ENCODE results near the gene SARNP. TPM values are rescaled to one million over a fixed set of nuclear protein-coding genes. Genes with fewer than 3 reads are reported as not detected.

SARNP gene
- total and polyA plus RNA-seq, 2 experiments from 2014 or later, result 103 to 118 TPM

DNA sequence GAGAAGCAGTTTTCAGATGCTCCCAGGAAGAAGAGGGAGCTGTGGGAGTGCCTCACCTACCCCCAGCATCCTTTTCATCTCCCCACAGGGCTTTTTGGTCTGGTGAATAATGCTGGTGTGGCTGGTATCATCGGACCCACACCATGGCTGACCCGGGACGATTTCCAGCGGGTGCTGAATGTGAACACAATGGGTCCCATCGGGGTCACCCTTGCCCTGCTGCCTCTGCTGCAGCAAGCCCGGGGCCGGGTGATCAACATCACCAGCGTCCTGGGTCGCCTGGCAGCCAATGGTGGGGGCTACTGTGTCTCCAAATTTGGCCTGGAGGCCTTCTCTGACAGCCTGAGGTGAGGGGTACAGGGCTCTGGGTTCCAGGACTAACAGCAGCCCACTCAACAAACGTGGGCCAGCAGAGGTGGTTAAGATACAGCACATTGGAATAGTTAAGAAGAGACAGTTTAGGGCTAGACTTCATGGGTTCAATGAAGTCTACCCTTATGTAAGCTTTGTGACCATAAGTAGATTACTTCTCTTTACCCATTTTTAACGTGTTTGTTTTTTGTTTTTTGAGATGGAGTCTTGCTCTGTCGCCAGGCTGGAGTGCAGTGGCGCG is 95.8 kb downstream of the SARNP start:
- no peak overlapping the region for H2AFZ ChIP-seq
- 79% methylated on average over 14 of the region's 14 CpGs for WGBS (ENCODE audit: low lambda C conversion rate, missing lambda C conversion rate)
- H4K20me1 ChIP-seq (ENCODE audit: insufficient read depth, poor library complexity, severe bottlenecking), result peaks cover 10% of the 10 kb centered on the region
- TF ChIP-seq, protein P1, sequence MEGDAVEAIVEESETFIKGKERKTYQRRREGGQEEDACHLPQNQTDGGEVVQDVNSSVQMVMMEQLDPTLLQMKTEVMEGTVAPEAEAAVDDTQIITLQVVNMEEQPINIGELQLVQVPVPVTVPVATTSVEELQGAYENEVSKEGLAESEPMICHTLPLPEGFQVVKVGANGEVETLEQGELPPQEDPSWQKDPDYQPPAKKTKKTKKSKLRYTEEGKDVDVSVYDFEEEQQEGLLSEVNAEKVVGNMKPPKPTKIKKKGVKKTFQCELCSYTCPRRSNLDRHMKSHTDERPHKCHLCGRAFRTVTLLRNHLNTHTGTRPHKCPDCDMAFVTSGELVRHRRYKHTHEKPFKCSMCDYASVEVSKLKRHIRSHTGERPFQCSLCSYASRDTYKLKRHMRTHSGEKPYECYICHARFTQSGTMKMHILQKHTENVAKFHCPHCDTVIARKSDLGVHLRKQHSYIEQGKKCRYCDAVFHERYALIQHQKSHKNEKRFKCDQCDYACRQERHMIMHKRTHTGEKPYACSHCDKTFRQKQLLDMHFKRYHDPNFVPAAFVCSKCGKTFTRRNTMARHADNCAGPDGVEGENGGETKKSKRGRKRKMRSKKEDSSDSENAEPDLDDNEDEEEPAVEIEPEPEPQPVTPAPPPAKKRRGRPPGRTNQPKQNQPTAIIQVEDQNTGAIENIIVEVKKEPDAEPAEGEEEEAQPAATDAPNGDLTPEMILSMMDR (IDR thresholded peaks at IDR 0.05; ENCODE audit: poor library complexity), result no peak
- TF ChIP-seq EZH2phosphoT487 (IDR thresholded peaks at IDR 0.05; ENCODE audit: low read depth, severe bottlenecking, unreplicated experiment), result no peak
- no peak for TF ChIP-seq EZH2 (IDR thresholded peaks at IDR 0.05; ENCODE audit: borderline replicate concordance)
- peaks cover 42% of the 10 kb centered on the region for H3K79me2 ChIP-seq
- H3K4me2 ChIP-seq, result peak overlapping the region; percentile 73
- no peaks in the 10 kb centered on the region for H3K9me3 ChIP-seq (ENCODE audit: low read depth)
- peaks cover 28% of the 10 kb centered on the region for H3K4me1 ChIP-seq (ENCODE audit: insufficient read depth)
- H3K36me3 ChIP-seq (replicated peaks; ENCODE audit: insufficient read depth, low read depth), result no peaks in the 10 kb centered on the region
- H3K27me3 ChIP-seq, result no peaks in the 10 kb centered on the region
- H3K4me3 ChIP-seq, result no peak overlapping the region
- DNase-seq (ENCODE audit: low spot score), result no peak
- H3K27ac ChIP-seq, result peak overlapping the region; percentile 95
- H3K9me2 ChIP-seq (replicated peaks; ENCODE audit: insufficient read depth), result no peaks in the 10 kb centered on the region

DNA sequence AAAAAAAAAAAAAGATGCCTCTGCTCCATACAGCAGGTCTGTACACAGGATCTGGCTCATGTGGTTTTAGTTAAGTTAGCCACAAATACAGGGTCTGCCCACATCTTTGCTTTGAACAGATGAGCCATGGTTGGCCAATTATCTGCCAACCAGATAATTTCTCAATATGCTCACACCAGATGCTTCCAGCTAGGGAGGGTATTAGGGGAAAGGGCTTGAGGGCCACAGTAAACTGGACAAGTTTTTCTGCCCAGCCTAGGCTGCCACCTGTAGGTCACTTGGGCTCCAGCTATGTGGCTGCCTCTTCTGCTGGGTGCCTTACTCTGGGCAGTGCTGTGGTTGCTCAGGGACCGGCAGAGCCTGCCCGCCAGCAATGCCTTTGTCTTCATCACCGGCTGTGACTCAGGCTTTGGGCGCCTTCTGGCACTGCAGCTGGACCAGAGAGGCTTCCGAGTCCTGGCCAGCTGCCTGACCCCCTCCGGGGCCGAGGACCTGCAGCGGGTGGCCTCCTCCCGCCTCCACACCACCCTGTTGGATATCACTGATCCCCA is 96.6 kb downstream of the SARNP start:
- H3K27me3 ChIP-seq, result no peaks in the 10 kb centered on the region
- no peak overlapping the region for H2AFZ ChIP-seq
- TF ChIP-seq EZH2phosphoT487 (IDR thresholded peaks at IDR 0.05; ENCODE audit: low read depth, severe bottlenecking, unreplicated experiment), result no peak
- TF ChIP-seq, protein P1 (IDR thresholded peaks at IDR 0.05; ENCODE audit: poor library complexity), result peak; percentile 50
- H3K4me3 ChIP-seq, result no peak overlapping the region
- 50% methylated on average over 9 of the region's 9 CpGs for WGBS (ENCODE audit: low lambda C conversion rate, missing lambda C conversion rate)
- DNase-seq (ENCODE audit: low spot score), result peak; percentile 74
- H3K4me2 ChIP-seq, result peak overlapping the region; percentile 73
- H3K4me1 ChIP-seq (ENCODE audit: insufficient read depth), result peaks cover 25% of the 10 kb centered on the region
- H3K27ac ChIP-seq, result peak overlapping the region; percentile 95
- H3K9me2 ChIP-seq (replicated peaks; ENCODE audit: insufficient read depth), result no peaks in the 10 kb centered on the region
- no peaks in the 10 kb centered on the region for H3K9me3 ChIP-seq (ENCODE audit: low read depth)
- H4K20me1 ChIP-seq (ENCODE audit: insufficient read depth, poor library complexity, severe bottlenecking), result peaks cover 3% of the 10 kb centered on the region
- H3K79me2 ChIP-seq, result peaks cover 40% of the 10 kb centered on the region
- no peaks in the 10 kb centered on the region for H3K36me3 ChIP-seq (replicated peaks; ENCODE audit: insufficient read depth, low read depth)

- Histone ChIP-seq H4K20me1 (ENCODE audit: insufficient read depth, poor library complexity, severe bottlenecking) (no peaks in the 10 kb centered on the region), H3K9me3 (ENCODE audit: low read depth) (no peaks in the 10 kb centered on the region), H3K9me2 (replicated peaks; ENCODE audit: insufficient read depth) (no peaks in the 10 kb centered on the region), H3K4me2 (peak within 1 kb of the TSS; percentile 73), H3K36me3 (replicated peaks; ENCODE audit: insufficient read depth, low read depth) (no peaks in the 10 kb centered on the region), H3K27me3 (no peaks in the 10 kb centered on the region), H3K4me3 (no peak within 1 kb of the TSS), H3K4me1 (ENCODE audit: insufficient read depth) (peaks cover 30% of the 10 kb centered on the region), H3K79me2 (peaks cover 40% of the 10 kb centered on the region), H3K27ac (peak within 1 kb of the TSS; percentile 95), H2AFZ (no peak within 1 kb of the TSS)
- DNase-seq (ENCODE audit: low spot score), result peak; percentile 90
- no peak for TF ChIP-seq EZH2phosphoT487 (IDR thresholded peaks at IDR 0.05; ENCODE audit: low read depth, severe bottlenecking, unreplicated experiment)
- no peak for TF ChIP-seq EZH2 (IDR thresholded peaks at IDR 0.05; ENCODE audit: borderline replicate concordance)
- TF ChIP-seq, protein P1 (IDR thresholded peaks at IDR 0.05; ENCODE audit: poor library complexity), result no peak
- 45% methylated on average over 6 of the region's 6 CpGs for WGBS (ENCODE audit: low lambda C conversion rate, missing lambda C conversion rate)
Observed at GRCh38 chr12:55720071-55720564, 97.4 kb downstream of the SARNP start, which contains the start of gene RDH5. TSS of gene RDH5 (plus strand) at chr12:55720393. CDS start at chr12:55721185, 792 bp downstream.

Measured in hepatocyte (in vitro differentiated cells).